NCI-H446 (cell line): ENCODE data around the gene SYNGR2.

Source experiments
- DNase-seq, 2 experiments: peaks; one replicate each; lab custom pipeline; 2025; lab: John Stamatoyannopoulos, UW

SYNGR2 gene

GRCh38 chr17:78168242-78168902, at the start of gene SYNGR2:
SYNGR2 (plus strand) TSS chr17:78168581; CDS start chr17:78168617, 36 bp downstream.
- DNase-seq, result peak; percentile 65 to 91

- no peak for DNase-seq
Observed at GRCh38 chr17:78118801-78119241, 49.6 kb upstream of the SYNGR2 start.

GRCh38 chr17:78120537-78120936, 47.8 kb upstream of the SYNGR2 start:
- no peak for DNase-seq

GRCh38 chr17:78120971-78121800, 47.2 kb upstream of the SYNGR2 start:
- no peak for DNase-seq

GRCh38 chr17:78121801-78122215, 46.6 kb upstream of the SYNGR2 start:
- DNase-seq, result no peak

GRCh38 chr17:78122216-78122930, 46.0 kb upstream of the SYNGR2 start:
- no peak for DNase-seq

- no peak for DNase-seq
Observed at GRCh38 chr17:78122931-78123249, 45.5 kb upstream of the SYNGR2 start.

GRCh38 chr17:78123258-78123929, 45.0 kb upstream of the SYNGR2 start:
- DNase-seq, result no peak

- DNase-seq, result no peak
Observed at GRCh38 chr17:78124081-78124835, 44.1 kb upstream of the SYNGR2 start.

GRCh38 chr17:78124836-78125137, 43.6 kb upstream of the SYNGR2 start:
- DNase-seq, result no peak

- no peak for DNase-seq
Observed at GRCh38 chr17:78125138-78125913, 43.1 kb upstream of the SYNGR2 start.

GRCh38 chr17:78125976-78126894, 42.1 kb upstream of the SYNGR2 start:
- peak; percentile 26 to 76 for DNase-seq

GRCh38 chr17:78126895-78127238, 41.5 kb upstream of the SYNGR2 start:
- no peak for DNase-seq

GRCh38 chr17:78127239-78127887, 41.0 kb upstream of the SYNGR2 start:
- DNase-seq, result no peak

- DNase-seq, result no peak
Observed at GRCh38 chr17:78127888-78128550, 40.4 kb upstream of the SYNGR2 start.

GRCh38 chr17:78128551-78129350, 39.6 kb upstream of the SYNGR2 start, which contains the start of gene TMC6:
TMC6 (minus strand) TSS chr17:78128755; CDS start chr17:78126832, 1,923 bp downstream.
- DNase-seq, result peak in 1 of 2 experiments; percentile 60

- DNase-seq, result no peak
Observed at GRCh38 chr17:78129351-78130089, 38.9 kb upstream of the SYNGR2 start.
